Kidney epithelial cell (primary cell): ENCODE results near the gene PTOV1. TPM values are rescaled to one million over a fixed set of nuclear protein-coding genes. Genes with fewer than 3 reads are reported as not detected.
A peak's percentile ranks its signal among the peaks of the same experiment; 100 is the strongest.

ENCODE experiments used
- DNase-seq: peaks from one replicate; pipeline ENCODE4 v3.0.0-alpha.2; 2010; ENCODE audit warnings: low read depth
- H3K27me3 ChIP-seq: 2 replicates; pipeline ENCODE4 v1.6.0; 2011; ENCODE audit warnings: low read length; ENCODE audit not compliant: control insufficient read depth, insufficient read depth
- H3K36me3 ChIP-seq: 2 replicates; pipeline ENCODE4 v1.5.1; 2011; ENCODE audit warnings: low read length; ENCODE audit not compliant: control insufficient read depth, insufficient read depth
- H3K4me3 ChIP-seq: 2 replicates; pipeline ENCODE4 v1.5.1; 2011; ENCODE audit warnings: low read depth, mild to moderate bottlenecking, control low read depth, low read length
- CTCF ChIP-seq: IDR thresholded peaks from 2 replicates; pipeline ENCODE4 v1.5.1; 2011; ENCODE audit warnings: mild to moderate bottlenecking, moderate library complexity, low read length, control low read depth, inconsistent platforms; ENCODE audit not compliant: insufficient read depth, poor library complexity, severe bottlenecking
- total RNA-seq: library from RNA; depleted of rRNA; stranded (reverse); fragments of >200 nt; gene quantifications from 2 replicates; pipeline ENCODE4 v1.2.3, GENCODE V29; 2015

PTOV1 gene
- total RNA-seq, 1 donor from 2014 or later = 47.9 TPM

GRCh38 chr19:49892716-49893115 lies 41.8 kb downstream of the PTOV1 start:
- Histone ChIP-seq H3K36me3 (no peaks in the 10 kb centered on the region), H3K27me3 (peaks cover 8% of the 10 kb centered on the region), H3K4me3 (no peak overlapping the region)
- no peak for DNase-seq
- no peak for TF ChIP-seq CTCF

- no peak for DNase-seq
- Histone ChIP-seq H3K4me3 (no peak overlapping the region), H3K36me3 (no peaks in the 10 kb centered on the region), H3K27me3 (peaks cover 8% of the 10 kb centered on the region)
- TF ChIP-seq CTCF = no peak
Measured at GRCh38 chr19:49894011-49894664, 43.2 kb downstream of the PTOV1 start.

GRCh38 chr19:49894879-49895565 lies 44.1 kb downstream of the PTOV1 start:
- no peak for DNase-seq
- Histone ChIP-seq H3K36me3 (no peaks in the 10 kb centered on the region), H3K4me3 (no peak overlapping the region), H3K27me3 (peaks cover 4% of the 10 kb centered on the region)
- TF ChIP-seq CTCF = no peak

GRCh38 chr19:49895566-49896297 lies 44.8 kb downstream of the PTOV1 start:
- no peak for DNase-seq

GRCh38 chr19:49896863-49897621 lies 46.1 kb downstream of the PTOV1 start, which contains the start of gene IL4I1:
IL4I1 (minus strand) TSS chr19:49896887; CDS start chr19:49896160, 727 bp downstream.
- Histone ChIP-seq H3K4me3 (no peak within 1 kb of the TSS), H3K36me3 (no peaks in the 10 kb centered on the region), H3K27me3 (no peaks in the 10 kb centered on the region)
- TF ChIP-seq CTCF = no peak
- DNase-seq = peak; percentile 53

More at GRCh38 chr19:49895566-49896297, 44.8 kb downstream of the PTOV1 start:
- Histone ChIP-seq H3K27me3 (no peaks in the 10 kb centered on the region), H3K4me3 (no peak overlapping the region), H3K36me3 (no peaks in the 10 kb centered on the region)
- no peak for TF ChIP-seq CTCF
